ENCODE measurements around the gene SLC16A10. TPM values are rescaled to one million over a fixed set of nuclear protein-coding genes. Genes with fewer than 3 reads are reported as not detected.

SLC16A10 gene
- total RNA-seq, 2 donors from 2014 or later = 10.3 to 18.5 TPM

GRCh38 chr6:111231090-111231459, 143.8 kb downstream of the SLC16A10 start:
- TF ChIP-seq CTCF (IDR thresholded peaks at IDR 0.05) = no peak
- Histone ChIP-seq H3K4me1 (peaks cover 0 to 8% of the 10 kb centered on the region in 2 donors), H3K27ac (peak overlapping the region; percentile 16 to 77), H3K4me3 (no peak overlapping the region), H3K27me3 (no peaks in the 10 kb centered on the region), H3K36me3 (no peaks in the 10 kb centered on the region), H3K9me3 (no peaks in the 10 kb centered on the region)
- no peak for DNase-seq (ENCODE audit: low spot score)

GRCh38 chr6:111237852-111238251, 150.5 kb downstream of the SLC16A10 start:
- H3K27me3 ChIP-seq = no peaks in the 10 kb centered on the region
- no peak overlapping the region for H3K27ac ChIP-seq
- no peak for TF ChIP-seq CTCF (IDR thresholded peaks at IDR 0.05)
- no peak for DNase-seq (ENCODE audit: low spot score)
- no peaks in the 10 kb centered on the region for H3K4me1 ChIP-seq
- H3K9me3 ChIP-seq = no peaks in the 10 kb centered on the region
- H3K36me3 ChIP-seq = no peaks in the 10 kb centered on the region
- no peak overlapping the region for H3K4me3 ChIP-seq

- DNase-seq (ENCODE audit: low spot score) = no peak
- H3K27ac ChIP-seq = no peak overlapping the region
Measured at GRCh38 chr6:111238464-111239119, 151.3 kb downstream of the SLC16A10 start.

GRCh38 chr6:111239461-111239860, 152.2 kb downstream of the SLC16A10 start:
- Histone ChIP-seq H3K27ac (no peak overlapping the region), H3K4me3 (no peak overlapping the region), H3K36me3 (no peaks in the 10 kb centered on the region), H3K4me1 (no peaks in the 10 kb centered on the region), H3K9me3 (no peaks in the 10 kb centered on the region), H3K27me3 (no peaks in the 10 kb centered on the region)
- no peak for DNase-seq (ENCODE audit: low spot score)
- TF ChIP-seq CTCF (IDR thresholded peaks at IDR 0.05) = no peak

More at GRCh38 chr6:111238464-111239119, 151.3 kb downstream of the SLC16A10 start:
- no peaks in the 10 kb centered on the region for H3K4me1 ChIP-seq
- TF ChIP-seq CTCF (IDR thresholded peaks at IDR 0.05) = no peak
- H3K4me3 ChIP-seq = no peak overlapping the region
- H3K36me3 ChIP-seq = no peaks in the 10 kb centered on the region
- H3K27me3 ChIP-seq = no peaks in the 10 kb centered on the region
- no peaks in the 10 kb centered on the region for H3K9me3 ChIP-seq

GRCh38 chr6:111242452-111242851, 155.1 kb downstream of the SLC16A10 start:
- no peak for TF ChIP-seq CTCF (IDR thresholded peaks at IDR 0.05)

GRCh38 chr6:111243095-111243494, 155.8 kb downstream of the SLC16A10 start:
- DNase-seq (ENCODE audit: low spot score) = no peak
- Histone ChIP-seq H3K4me3 (no peak overlapping the region), H3K4me1 (no peaks in the 10 kb centered on the region), H3K36me3 (no peaks in the 10 kb centered on the region), H3K9me3 (no peaks in the 10 kb centered on the region), H3K27ac (no peak overlapping the region), H3K27me3 (no peaks in the 10 kb centered on the region)
- TF ChIP-seq CTCF (IDR thresholded peaks at IDR 0.05) = no peak

More at GRCh38 chr6:111242452-111242851, 155.1 kb downstream of the SLC16A10 start:
- no peak overlapping the region for H3K4me3 ChIP-seq
- H3K27ac ChIP-seq = no peak overlapping the region
- no peaks in the 10 kb centered on the region for H3K36me3 ChIP-seq
- H3K9me3 ChIP-seq = no peaks in the 10 kb centered on the region
- no peak for DNase-seq (ENCODE audit: low spot score)
- no peaks in the 10 kb centered on the region for H3K4me1 ChIP-seq
- H3K27me3 ChIP-seq = no peaks in the 10 kb centered on the region
